HG02885 (cell line): ENCODE data around the gene TTBK2.

ENCODE experiments used
- ATAC-seq: cut with Tn5 transposase; IDR thresholded peaks from one replicate; pipeline ENCODE4 v1.9.1; 2021; ENCODE audit warnings: mild to moderate bottlenecking; ENCODE audit not compliant: unreplicated experiment, poor library complexity

Gene TTBK2

GRCh38 chr15:42836251-42836650 is 84.3 kb downstream of the TTBK2 start:
- no peak for ATAC-seq

GRCh38 chr15:42832576-42832975 is 88.0 kb downstream of the TTBK2 start:
- ATAC-seq: no peak

GRCh38 chr15:42826251-42826890 is 94.2 kb downstream of the TTBK2 start:
- no peak for ATAC-seq

GRCh38 chr15:42825599-42825998 is 95.0 kb downstream of the TTBK2 start:
- ATAC-seq: no peak

GRCh38 chr15:42820811-42821210 is 99.8 kb downstream of the TTBK2 start:
- ATAC-seq: no peak

- no peak for ATAC-seq
Measured at GRCh38 chr15:42819786-42820185, 100.8 kb downstream of the TTBK2 start.

GRCh38 chr15:42811433-42811832 is 109.1 kb downstream of the TTBK2 start:
- no peak for ATAC-seq

GRCh38 chr15:42808913-42809312 is 111.7 kb downstream of the TTBK2 start:
- ATAC-seq: no peak

GRCh38 chr15:42805266-42805665 is 115.3 kb downstream of the TTBK2 start:
- no peak for ATAC-seq

GRCh38 chr15:42804739-42805138 is 115.8 kb downstream of the TTBK2 start:
- no peak for ATAC-seq

GRCh38 chr15:42803436-42803835 is 117.1 kb downstream of the TTBK2 start:
- no peak for ATAC-seq

GRCh38 chr15:42802168-42802567 is 118.4 kb downstream of the TTBK2 start:
- no peak for ATAC-seq

GRCh38 chr15:42800731-42801474 is 119.7 kb downstream of the TTBK2 start:
- ATAC-seq: no peak

GRCh38 chr15:42798802-42799201 is 121.8 kb downstream of the TTBK2 start:
- ATAC-seq: no peak

- no peak for ATAC-seq
Measured at GRCh38 chr15:42796955-42797782, 123.4 kb downstream of the TTBK2 start.

- ATAC-seq: no peak
Measured at GRCh38 chr15:42788725-42789124, 131.9 kb downstream of the TTBK2 start.

GRCh38 chr15:42786978-42787377 is 133.6 kb downstream of the TTBK2 start:
- ATAC-seq: no peak

- ATAC-seq: no peak
Measured at GRCh38 chr15:42785569-42785968, 135.0 kb downstream of the TTBK2 start.

GRCh38 chr15:42784705-42785104 is 135.9 kb downstream of the TTBK2 start:
- ATAC-seq: no peak

GRCh38 chr15:42782716-42783115 is 137.9 kb downstream of the TTBK2 start:
- ATAC-seq: no peak

- no peak for ATAC-seq
Measured at GRCh38 chr15:42775416-42775815, 145.2 kb downstream of the TTBK2 start.
